Esophagus (tissue), 2 donors: Measurements from ENCODE around the gene POLA1. TPM values are rescaled to one million over a fixed set of nuclear protein-coding genes. Genes with fewer than 3 reads are reported as not detected.

Experiments
- H3K27ac ChIP-seq, 2 donors: one replicate each; pipeline ENCODE4 v1.5.1; 2013; ENCODE audit warnings: low read depth in 2 of 2, mild to moderate bottlenecking in 2 of 2, inconsistent platforms in 1 of 2, low read length in 1 of 2, moderate library complexity in 1 of 2
- H3K27me3 ChIP-seq, 2 donors: one replicate each; pipeline ENCODE4 v1.6.1; 2013; ENCODE audit warnings: low read length in 2 of 2, control low read depth in 1 of 2, mild to moderate bottlenecking in 1 of 2; ENCODE audit not compliant: insufficient read depth in 2 of 2, control insufficient read depth in 1 of 2
- H3K36me3 ChIP-seq, 2 donors: one replicate each; pipeline ENCODE4 v1.6.1; 2013; ENCODE audit warnings: low read length in 1 of 2; ENCODE audit not compliant: control insufficient read depth in 2 of 2, insufficient read depth in 2 of 2
- H3K4me1 ChIP-seq, 2 donors: one replicate each; pipeline ENCODE4 v1.6.1; 2013; ENCODE audit warnings: low read length in 1 of 2; ENCODE audit not compliant: control insufficient read depth in 2 of 2, insufficient read depth in 2 of 2
- H3K4me3 ChIP-seq, 2 donors: one replicate each; pipeline ENCODE4 v1.5.1; 2013; ENCODE audit warnings: low read length in 2 of 2, mild to moderate bottlenecking in 2 of 2, low read depth in 1 of 2, moderate library complexity in 1 of 2
- H3K9me3 ChIP-seq, 2 donors: one replicate each; pipeline ENCODE4 v1.6.1; 2013; ENCODE audit warnings: mild to moderate bottlenecking in 2 of 2, low read depth in 1 of 2, low read length in 1 of 2, moderate library complexity in 1 of 2; ENCODE audit not compliant: control insufficient read depth in 2 of 2, insufficient read depth in 1 of 2
- WGBS, 2 donors: extraction: QIAGEN DNeasy Blood & Tissue Kit; methylation state at CpG; one replicate each; pipeline ENCODE4 v1.1.7; 2013; 5-methylcytosine and 5-hydroxymethylcytosine counted together
- polyA plus RNA-seq, 2 donors: library from polyadenylated mRNA; stranded (reverse); fragments of 200-250 nt; gene quantifications; one replicate each; pipeline ENCODE4 v1.2.3, GENCODE V29; 2013
- donor health status: healthy with polysubstance abuse.
- donor health status: Bipolar disorder and iron deficiency.

The POLA1 gene
- polyA plus RNA-seq, 2 donors = 2.8 to 4.5 TPM

- Histone ChIP-seq H3K9me3 (peaks cover 0 to 7% of the 10 kb centered on the region in 2 donors), H3K4me1 (peaks cover 3 to 15% of the 10 kb centered on the region in 2 donors), H3K4me3 (peak overlapping the region in 1 of 2 donors; percentile 40), H3K36me3 (no peaks in the 10 kb centered on the region), H3K27ac (no peak overlapping the region), H3K27me3 (peaks cover 4 to 13% of the 10 kb centered on the region in 2 donors)
- WGBS, 2 donors = 6 to 17% methylated on average over 70 to 72 of the region's 72 CpGs
Observed at GRCh38 chrX:25005382-25006185, 311.9 kb downstream of the POLA1 start.

- Histone ChIP-seq H3K36me3 (no peaks in the 10 kb centered on the region), H3K27me3 (peaks cover 4 to 17% of the 10 kb centered on the region in 2 donors), H3K4me1 (peaks cover 3 to 15% of the 10 kb centered on the region in 2 donors), H3K27ac (no peak overlapping the region), H3K9me3 (peaks cover 0 to 7% of the 10 kb centered on the region in 2 donors), H3K4me3 (no peak overlapping the region)
- WGBS, 2 donors = 12 to 20% methylated on average over 7 of the region's 7 CpGs
Observed at GRCh38 chrX:25006586-25007058, 312.9 kb downstream of the POLA1 start.

GRCh38 chrX:25007059-25008053 is 313.6 kb downstream of the POLA1 start:
- H3K27ac ChIP-seq = no peak overlapping the region
- H3K4me1 ChIP-seq = peaks cover 3 to 15% of the 10 kb centered on the region in 2 donors
- H3K4me3 ChIP-seq = no peak overlapping the region
- WGBS, 2 donors = 5 to 27% methylated on average over 42 to 64 of the region's 64 CpGs
- peaks cover 4 to 16% of the 10 kb centered on the region in 2 donors for H3K27me3 ChIP-seq
- no peaks in the 10 kb centered on the region for H3K36me3 ChIP-seq
- H3K9me3 ChIP-seq = peaks cover 0 to 7% of the 10 kb centered on the region in 2 donors

- Histone ChIP-seq H3K36me3 (no peaks in the 10 kb centered on the region), H3K4me1 (peaks cover 6 to 9% of the 10 kb centered on the region in 2 donors), H3K27me3 (peaks cover 4 to 15% of the 10 kb centered on the region in 2 donors), H3K4me3 (no peak overlapping the region), H3K27ac (no peak overlapping the region), H3K9me3 (peaks cover 0 to 5% of the 10 kb centered on the region in 2 donors)
- 44 to 47% methylated on average over 7 of the region's 7 CpGs for WGBS, 2 donors
Observed at GRCh38 chrX:25009407-25009806, 315.7 kb downstream of the POLA1 start.

GRCh38 chrX:25010784-25011588 is 317.3 kb downstream of the POLA1 start:
- H3K27me3 ChIP-seq = peaks cover 4 to 14% of the 10 kb centered on the region in 2 donors
- no peaks in the 10 kb centered on the region for H3K9me3 ChIP-seq
- H3K4me1 ChIP-seq = peaks cover 0 to 6% of the 10 kb centered on the region in 2 donors
- no peaks in the 10 kb centered on the region for H3K36me3 ChIP-seq
- 14 to 26% methylated on average over 33 of the region's 33 CpGs for WGBS, 2 donors
- no peak overlapping the region for H3K27ac ChIP-seq
- H3K4me3 ChIP-seq = no peak overlapping the region

- peaks cover 0 to 6% of the 10 kb centered on the region in 2 donors for H3K4me1 ChIP-seq
- no peak overlapping the region for H3K4me3 ChIP-seq
- peaks cover 4 to 18% of the 10 kb centered on the region in 2 donors for H3K27me3 ChIP-seq
- H3K36me3 ChIP-seq = no peaks in the 10 kb centered on the region
- no peak overlapping the region for H3K27ac ChIP-seq
- WGBS, 2 donors = 16 to 24% methylated on average over 32 of the region's 32 CpGs
- H3K9me3 ChIP-seq = peaks cover 0 to 4% of the 10 kb centered on the region in 2 donors
Observed at GRCh38 chrX:25011589-25012432, 318.1 kb downstream of the POLA1 start.

- no peaks in the 10 kb centered on the region for H3K36me3 ChIP-seq
- H3K4me3 ChIP-seq = no peak overlapping the region
- 2 to 40% methylated on average over 19 of the region's 19 CpGs for WGBS, 2 donors
- H3K27ac ChIP-seq = no peak overlapping the region
- peaks cover 4 to 19% of the 10 kb centered on the region in 2 donors for H3K27me3 ChIP-seq
- peaks cover 0 to 3% of the 10 kb centered on the region in 2 donors for H3K4me1 ChIP-seq
- H3K9me3 ChIP-seq = peaks cover 0 to 4% of the 10 kb centered on the region in 2 donors
Observed at GRCh38 chrX:25012433-25012735, 318.7 kb downstream of the POLA1 start.

- Histone ChIP-seq H3K27ac (no peak overlapping the region), H3K27me3 (peaks cover 1 to 19% of the 10 kb centered on the region in 2 donors), H3K9me3 (peaks cover 0 to 4% of the 10 kb centered on the region in 2 donors), H3K4me1 (peaks cover 0 to 3% of the 10 kb centered on the region in 2 donors), H3K36me3 (no peaks in the 10 kb centered on the region), H3K4me3 (peak overlapping the region; percentile 23 to 27)
- 2 to 35% methylated on average over 86 to 105 of the region's 105 CpGs for WGBS, 2 donors
Observed at GRCh38 chrX:25012793-25013631, 319.3 kb downstream of the POLA1 start.
